GM18498 (cell line): ENCODE data around the gene STAT5B.
"Not testable (repeated sequence)": the region's sequence is repeated elsewhere in the genome, so short reads cannot be mapped to it uniquely, and the experiment has no call there.

ENCODE experiments used
- ATAC-seq: cut with Tn5 transposase; IDR thresholded peaks from one replicate; pipeline ENCODE4 v1.9.1; 2021; ENCODE audit warnings: mild to moderate bottlenecking, moderate library complexity; ENCODE audit not compliant: unreplicated experiment

The STAT5B gene

GRCh38 chr17:42271006-42271778, 5.0 kb downstream of the STAT5B start:
- no peak for ATAC-seq

GRCh38 chr17:42270596-42270995, 5.6 kb downstream of the STAT5B start:
- no peak for ATAC-seq

DNA sequence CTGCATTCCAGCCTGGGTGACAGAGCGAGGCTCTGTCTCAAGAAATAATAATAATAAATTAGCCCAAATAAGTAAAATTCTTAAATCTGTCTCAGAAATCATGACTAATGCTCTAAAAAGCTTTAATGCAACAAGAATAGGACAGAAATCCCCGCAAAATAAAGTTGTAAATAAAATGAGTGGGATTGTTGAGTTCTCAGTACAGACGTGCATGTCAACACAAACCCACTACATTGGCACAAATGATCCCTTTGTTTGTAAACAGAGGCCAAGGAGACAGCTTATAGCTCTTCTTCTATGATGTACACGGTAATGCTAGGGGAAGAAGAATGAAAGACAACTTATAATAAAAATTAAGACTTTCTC, 6.0 kb downstream of the STAT5B start:
- ATAC-seq: no peak

DNA sequence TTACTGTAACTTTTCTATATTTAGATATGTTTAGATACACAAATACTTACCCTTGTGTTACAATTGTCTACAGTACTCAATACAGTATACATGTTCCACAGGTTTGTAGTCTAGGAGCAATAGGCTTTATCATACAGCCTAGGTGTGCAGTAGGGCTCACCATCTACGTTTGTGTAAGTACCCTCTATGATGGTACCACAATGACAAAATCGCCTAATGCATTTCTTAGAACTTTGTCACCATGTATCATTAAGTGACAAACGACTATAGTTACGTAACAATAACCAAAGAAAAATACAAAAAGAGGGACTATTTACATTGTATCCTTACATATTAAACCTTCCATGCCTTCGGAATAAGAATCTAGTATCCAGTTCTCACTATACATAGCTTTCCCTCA, 8.0 kb downstream of the STAT5B start:
- ATAC-seq: no peak

DNA sequence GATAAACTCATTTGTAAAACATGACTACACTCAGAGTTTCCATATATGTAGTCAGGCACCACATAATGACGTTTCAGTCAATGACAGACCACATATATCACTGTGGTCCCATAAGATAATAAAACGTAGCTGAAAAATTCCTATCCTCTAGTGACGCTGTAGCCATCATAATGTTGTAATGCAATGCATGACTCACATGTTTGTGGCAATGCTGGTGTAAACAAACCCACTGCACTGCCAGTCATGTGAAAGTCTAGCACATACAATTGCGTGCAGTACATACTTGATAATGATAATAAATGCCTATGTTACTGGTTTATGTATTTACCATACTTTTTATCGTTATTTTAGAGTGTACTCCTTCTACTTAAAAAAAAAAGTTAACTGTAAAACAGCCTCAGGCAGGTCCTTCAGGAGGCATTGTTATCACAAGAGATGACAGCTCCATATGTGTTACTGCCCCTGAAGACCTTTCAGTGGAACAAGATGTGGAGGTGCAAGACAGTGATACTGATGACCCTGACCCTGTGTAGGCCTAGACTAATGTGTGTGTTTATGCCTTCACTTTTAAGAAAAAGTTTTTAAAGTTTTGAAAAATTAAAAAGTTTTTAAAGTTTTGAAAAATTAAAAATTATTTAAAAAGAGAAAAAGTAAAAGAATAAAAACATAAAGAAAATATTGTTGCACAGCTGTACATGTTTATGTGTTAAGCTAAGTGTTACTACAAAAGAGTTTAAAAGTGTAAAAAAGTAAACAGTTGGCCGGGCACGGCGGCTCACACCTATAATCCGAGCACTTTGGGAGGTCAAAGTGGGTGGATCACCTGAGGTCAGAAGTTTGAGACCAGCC, 9.0 kb downstream of the STAT5B start:
- ATAC-seq: no peak

DNA sequence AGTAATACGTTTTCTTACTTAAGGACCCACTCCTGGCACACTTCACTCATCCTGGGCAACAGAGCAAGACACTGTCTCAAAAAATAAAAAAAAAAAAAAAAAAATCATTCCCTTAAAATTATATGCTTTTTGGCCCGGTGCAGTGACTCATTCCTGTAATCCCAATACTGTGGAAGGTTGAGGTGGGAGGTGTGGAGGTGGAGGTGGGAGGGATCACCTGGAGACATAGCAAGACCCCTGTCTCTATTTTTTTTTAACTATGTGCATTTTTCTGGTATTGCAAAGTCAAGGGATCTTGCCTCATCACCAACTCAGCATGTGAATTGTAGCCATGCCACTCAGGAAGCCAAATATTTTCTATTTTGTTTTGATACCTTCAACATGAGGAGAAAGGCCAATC, 9.7 kb downstream of the STAT5B start:
- no peak for ATAC-seq

GRCh38 chr17:42264366-42264765, 11.8 kb downstream of the STAT5B start:
- not testable (repeated sequence) for ATAC-seq

DNA sequence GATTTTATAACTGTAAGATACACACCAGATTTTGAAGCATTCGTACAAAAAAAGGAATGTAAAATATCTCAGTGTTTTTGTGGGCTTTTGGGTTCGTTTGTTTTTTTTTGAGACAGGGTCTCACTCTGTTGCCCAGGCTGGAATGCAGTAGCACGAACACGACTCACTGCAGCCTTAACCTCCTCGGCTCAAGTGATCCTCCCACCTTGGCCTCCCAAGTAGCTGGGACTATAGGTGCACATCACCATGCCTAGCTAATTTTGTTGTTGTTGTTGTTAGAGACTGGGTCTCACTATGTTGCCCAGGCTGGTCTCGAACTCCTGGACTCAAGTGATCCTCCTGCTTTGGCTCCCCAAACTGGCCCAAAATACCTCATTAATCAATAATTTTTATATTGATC, 15.9 kb downstream of the STAT5B start:
- ATAC-seq: no peak

GRCh38 chr17:42255445-42255844, 20.7 kb downstream of the STAT5B start:
- ATAC-seq: no peak

- ATAC-seq: no peak
Observed at GRCh38 chr17:42253578-42253977, 22.6 kb downstream of the STAT5B start.

- no peak for ATAC-seq
Observed at GRCh38 chr17:42252597-42253550, 23.3 kb downstream of the STAT5B start.

GRCh38 chr17:42251115-42251514, 25.1 kb downstream of the STAT5B start:
- ATAC-seq: no peak

- no peak for ATAC-seq
Observed at GRCh38 chr17:42249681-42250446, 26.3 kb downstream of the STAT5B start.

DNA sequence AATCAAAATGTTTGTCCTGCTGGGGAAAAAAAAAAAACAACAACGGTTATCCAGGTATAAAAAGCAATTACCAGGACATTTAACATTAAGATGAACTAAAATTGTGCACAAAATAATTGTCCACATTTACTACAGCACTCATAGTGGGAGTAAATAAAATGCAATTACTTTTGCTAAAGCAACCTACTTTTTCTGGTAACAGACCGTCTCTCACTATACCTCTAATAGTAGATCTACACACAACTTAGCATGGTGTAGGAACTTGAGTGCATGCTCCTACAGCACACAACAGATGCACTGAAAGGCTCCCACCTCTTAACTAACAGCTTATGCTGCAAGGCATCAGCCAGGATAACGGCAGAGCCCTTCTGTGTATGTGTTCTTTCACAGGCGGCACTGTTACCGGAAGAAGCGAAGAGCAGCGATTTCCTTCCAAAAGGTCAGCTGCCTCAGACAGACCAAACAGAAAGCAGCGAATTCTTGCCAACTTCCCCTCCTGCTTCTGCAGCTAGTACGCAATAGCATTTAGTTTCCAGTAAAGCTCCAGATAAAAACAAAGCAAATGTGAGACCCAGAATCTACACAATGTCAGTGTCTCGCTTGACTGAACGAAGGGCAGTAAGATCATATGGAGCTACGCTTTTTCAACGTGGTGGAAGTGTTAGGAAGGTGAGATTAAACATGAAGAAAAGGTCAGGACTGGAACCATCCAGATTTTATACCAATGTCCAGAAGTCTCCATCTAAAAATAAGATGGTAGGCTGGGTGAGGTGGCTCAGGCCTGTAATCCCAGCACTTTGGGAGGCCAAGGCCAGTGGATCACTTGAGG, 27.6 kb downstream of the STAT5B start:
- peak; percentile 74 for ATAC-seq

DNA sequence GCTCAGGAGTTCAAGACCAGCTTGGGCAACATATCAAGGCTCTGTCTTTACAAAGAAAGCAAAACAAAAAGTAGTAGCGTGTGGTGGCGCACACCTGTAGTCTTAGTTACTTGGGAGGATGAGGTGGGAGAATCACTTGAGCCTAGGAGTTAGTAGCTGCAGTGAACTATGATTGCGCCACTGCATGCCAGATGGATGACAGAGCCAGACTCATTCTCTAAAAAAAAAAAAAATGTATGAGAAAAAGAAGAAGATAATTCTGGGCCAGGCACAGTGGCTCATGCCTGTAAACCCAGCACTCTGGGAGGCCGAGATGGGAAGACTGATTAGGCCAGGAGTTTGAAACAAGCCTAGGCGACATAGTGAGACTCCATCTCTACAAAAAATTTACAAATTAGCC, 28.5 kb downstream of the STAT5B start:
- no peak for ATAC-seq

DNA sequence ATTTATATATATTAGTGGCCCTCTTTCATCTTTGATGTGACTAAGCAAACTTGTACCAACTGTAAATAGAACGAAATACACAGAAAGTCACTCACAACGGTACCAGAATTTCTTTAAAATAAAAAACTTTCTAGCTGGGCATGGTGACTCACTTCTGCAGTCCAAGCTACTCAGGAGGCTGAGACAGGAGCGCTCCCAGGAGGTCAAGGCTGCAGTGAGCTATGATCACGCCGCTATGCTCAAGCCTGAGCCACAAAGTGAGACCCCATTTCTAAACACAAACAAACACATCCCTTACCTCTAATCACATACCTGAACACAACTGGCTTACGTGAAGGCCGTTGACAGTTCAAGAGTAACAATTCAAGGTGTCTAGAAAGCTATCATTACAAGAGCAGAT, 29.7 kb downstream of the STAT5B start:
- ATAC-seq: no peak

GRCh38 chr17:42245183-42245582, 31.0 kb downstream of the STAT5B start:
- ATAC-seq: not testable (repeated sequence)

- ATAC-seq: not testable (repeated sequence)
Observed at GRCh38 chr17:42244116-42244515, 32.1 kb downstream of the STAT5B start.

DNA sequence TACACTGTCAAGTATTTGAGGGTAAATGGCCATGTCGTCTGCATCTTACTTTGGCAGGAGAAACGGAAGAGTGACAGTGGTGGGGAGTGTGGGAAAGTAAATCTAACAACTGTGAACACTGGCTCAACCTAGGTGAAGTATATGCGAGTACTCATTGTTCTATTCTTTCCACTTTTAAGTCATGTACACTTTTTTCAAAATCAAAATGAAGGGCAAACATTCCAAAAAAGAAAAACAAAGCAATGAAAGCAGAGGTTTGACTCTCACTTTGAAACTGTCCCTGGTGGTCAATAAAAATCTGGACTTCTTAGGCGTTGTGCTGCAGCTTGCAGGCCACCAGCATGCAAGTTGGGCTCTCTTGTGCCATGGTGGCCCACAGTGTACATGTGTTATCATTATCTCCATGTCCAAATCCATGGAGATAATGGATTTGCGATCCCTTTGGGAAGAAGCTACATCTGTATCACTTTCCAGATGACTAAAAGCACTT, 32.7 kb downstream of the STAT5B start:
- ATAC-seq: no peak
